Endothelial cell of umbilical vein (primary cell): ENCODE results near the gene LSM14B. TPM values are rescaled to one million over a fixed set of nuclear protein-coding genes. Genes with fewer than 3 reads are reported as not detected.

Experiments
- BruUV-seq: library from RNA; stranded (reverse); fragments of 400-500 nt; replicated peaks from 2 replicates; lab custom pipeline; 2021; lab: Mats Ljungman, UMichigan
- CTCF ChIA-PET: fragments of 300-600, 350-600 bp; sonication (Branson Sonifier 250); formaldehyde crosslinking; loops from one replicate; lab custom pipeline; 2021; ENCODE audit warnings: antibody characterized with exemption, inconsistent platforms; lab: Charles Lee
- POLR2A ChIA-PET: fragments of 300-600, 350-600 bp; sonication (Branson Sonifier 250); formaldehyde crosslinking; loops from one replicate; lab custom pipeline; 2021; ENCODE audit warnings: antibody characterized with exemption, inconsistent platforms; lab: Charles Lee
- DNase-seq: peaks from one replicate; pipeline ENCODE4 v3.0.0-alpha.2; 2011; ENCODE audit warnings: low read depth, low spot score
- FAIRE-seq: peaks from 2 replicates; lab custom pipeline; 2011; peaks lifted over from hg19 to GRCh38; lab: Jason Lieb, UNC
- H2AFZ ChIP-seq: 2 replicates; pipeline ENCODE4 v1.6.0; 2012; ENCODE audit warnings: low read depth, low read length, control low read depth, inconsistent platforms
- H3K27ac ChIP-seq: 2 replicates; pipeline ENCODE4 v1.5.1; 2011; ENCODE audit warnings: low read depth, mild to moderate bottlenecking, control low read depth, low read length, moderate library complexity; ENCODE audit not compliant: insufficient read depth
- H3K27me3 ChIP-seq, 2 experiments: 2 replicates each; pipeline versions ENCODE4 v1.6.0 to v1.6.1; 2011; ENCODE audit warnings: low read length in 2 of 2, mixed read lengths in 1 of 2; ENCODE audit not compliant: control insufficient read depth in 2 of 2, insufficient read depth in 2 of 2
- H3K36me3 ChIP-seq, 2 experiments: 2 replicates in 1 of 2; 3 replicates in 1 of 2; pipeline ENCODE4 v1.5.1; 2011; ENCODE audit warnings: low read length in 2 of 2, mild to moderate bottlenecking in 1 of 2, moderate library complexity in 1 of 2; ENCODE audit not compliant: control insufficient read depth in 2 of 2, insufficient read depth in 2 of 2; ENCODE audit errors: extremely low read depth in 1 of 2
- H3K4me1 ChIP-seq: 3 replicates; pipeline ENCODE4 v1.5.1; 2011; ENCODE audit warnings: mild to moderate bottlenecking, low read length; ENCODE audit not compliant: control insufficient read depth, insufficient read depth; ENCODE audit errors: extremely low read depth
- H3K4me2 ChIP-seq: 2 replicates; pipeline ENCODE4 v1.6.1; 2011; ENCODE audit warnings: low read length, control low read depth, mixed read lengths; ENCODE audit not compliant: insufficient read depth
- H3K4me3 ChIP-seq, 3 experiments: fragments of 200-600 bp in 1 of 3; sonication (generic), shearing (Covaris generic) in 1 of 3; replicated peaks in 1 of 3; 2 replicates each; pipeline ENCODE4 v1.5.1; 2011 to 2016; ENCODE audit warnings: control low read depth in 3 of 3, low read length in 3 of 3, mild to moderate bottlenecking in 2 of 3, inconsistent platforms in 1 of 3, low read depth in 1 of 3, moderate library complexity in 1 of 3; ENCODE audit not compliant: insufficient read depth in 1 of 3
- H3K79me2 ChIP-seq: 2 replicates; pipeline ENCODE4 v1.6.0; 2012; ENCODE audit warnings: low read length, inconsistent platforms; ENCODE audit not compliant: control insufficient read depth, insufficient read depth
- H3K9ac ChIP-seq: replicated peaks from 2 replicates; pipeline ENCODE3; 2011; ENCODE audit warnings: low read length, control low read depth; ENCODE audit not compliant: insufficient read depth; ENCODE audit errors: extremely low read depth
- H3K9me1 ChIP-seq: replicated peaks from 3 replicates; pipeline ENCODE4 v1.6.0; 2011; ENCODE audit warnings: mild to moderate bottlenecking, low read length; ENCODE audit not compliant: control insufficient read depth, insufficient read depth; ENCODE audit errors: extremely low read depth
- H3K9me3 ChIP-seq: replicated peaks from 2 replicates; pipeline ENCODE4 v1.5.1; 2012; ENCODE audit warnings: low read length, inconsistent platforms; ENCODE audit not compliant: control insufficient read depth, insufficient read depth
- H4K20me1 ChIP-seq: replicated peaks from 2 replicates; pipeline ENCODE3; 2011; ENCODE audit warnings: mild to moderate bottlenecking, low read length; ENCODE audit not compliant: control insufficient read depth, insufficient read depth; ENCODE audit errors: extremely low read depth
- CTCF ChIP-seq, 2 donors: IDR thresholded peaks; 1 replicate in 1 of 2; 2 replicates in 1 of 2; pipeline ENCODE4 v1.5.1; 2011; ENCODE audit warnings: low read length in 2 of 2, mild to moderate bottlenecking in 2 of 2, moderate library complexity in 2 of 2, control low read depth in 1 of 2, inconsistent platforms in 1 of 2, low read depth in 1 of 2; ENCODE audit not compliant: insufficient read depth in 1 of 2; ENCODE audit errors: extremely low read depth in 1 of 2
- EZH2 ChIP-seq: IDR thresholded peaks from 2 replicates; pipeline ENCODE4 v1.6.1; 2012; ENCODE audit warnings: borderline replicate concordance, low read depth, mild to moderate bottlenecking, moderate library complexity, low read length, inconsistent platforms; ENCODE audit not compliant: severe bottlenecking
- FOS ChIP-seq: IDR thresholded peaks from 2 replicates; pipeline ENCODE4 v1.6.1; 2011; ENCODE audit warnings: mild to moderate bottlenecking, low read length, moderate library complexity, borderline replicate concordance; ENCODE audit not compliant: insufficient read depth
- GATA2 ChIP-seq: IDR thresholded peaks from 2 replicates; pipeline ENCODE4 v1.7.0; 2011; ENCODE audit warnings: low read depth, mild to moderate bottlenecking, moderate library complexity, mixed read lengths, low read length; ENCODE audit not compliant: insufficient read length, insufficient read depth
- JUN ChIP-seq: IDR thresholded peaks from 2 replicates; pipeline ENCODE4 v1.6.1; 2011; ENCODE audit warnings: borderline replicate concordance, low read depth; ENCODE audit not compliant: insufficient read length, insufficient read depth
- MAX ChIP-seq: IDR thresholded peaks from 2 replicates; pipeline ENCODE4 v1.6.1; 2011; ENCODE audit not compliant: insufficient read depth, insufficient read length
- MYC ChIP-seq: IDR thresholded peaks from one replicate; pipeline ENCODE4 v1.6.1; 2011; ENCODE audit warnings: mild to moderate bottlenecking, low read depth, low read length
- POLR2A ChIP-seq: IDR thresholded peaks from 2 replicates; pipeline ENCODE4 v1.6.1; 2012; ENCODE audit warnings: low read depth, mild to moderate bottlenecking, control low read depth, low read length
- dilution Hi-C: fragments of 300-500 bp; cut with MboI; formaldehyde crosslinking; loops from one replicate; pipeline ENCODE4 v1.15.0; 2019; ENCODE audit warnings: low sequenced_read_pairs; ENCODE audit not compliant: extremely low pct_ligation_motif_present
- intact Hi-C: fragments of 100-400 bp; cut with micrococcal nuclease; formaldehyde crosslinking; loops from one replicate; pipeline ENCODE4 v1.10.0; 2022
- polyA plus RNA-seq, 4 experiments: library from polyadenylated mRNA; depleted of rRNA in 3 of 4; stranded (reverse) in 3 of 4; unstranded in 1 of 4; fragments of >200 nt; gene quantifications; 2 replicates each; pipeline versions ENCODE4 v1.2.1 to v1.2.3, GENCODE V29; 2011 to 2012; ENCODE audit warnings: missing spikeins in 1 of 4
- total RNA-seq: library from RNA; stranded (reverse); gene quantifications from 2 replicates; pipeline ENCODE4 v1.2.3, GENCODE V29; 2021

Gene LSM14B
- total and polyA plus RNA-seq, 2 donors (not counting 3 experiments of a cell fraction or from before 2014, with no cell fraction given) = 32.5 to 34.0 TPM

GRCh38 chr20:62155428-62156253 is 33.4 kb downstream of the LSM14B start:
- Histone ChIP-seq H3K9me3 (no peaks in the 10 kb centered on the region), H3K9me1 (no peaks in the 10 kb centered on the region), H3K36me3 (peaks cover 2 to 14% of the 10 kb centered on the region in 2 experiments), H4K20me1 (peaks cover 2% of the 10 kb centered on the region), H3K27ac (no peak overlapping the region), H3K9ac (no peak overlapping the region), H3K79me2 (peaks cover 70% of the 10 kb centered on the region), H3K4me3 (no peak overlapping the region), H3K4me1 (no peaks in the 10 kb centered on the region), H3K27me3 (no peaks in the 10 kb centered on the region), H3K4me2 (no peak overlapping the region), H2AFZ (no peak overlapping the region)
- FAIRE-seq = no peak
- dilution Hi-C loops (no loop called here), intact Hi-C loops (no loop called here)
- ChIA-PET CTCF (interaction anchor here (1.1 to 1.2 kb wide), 2 partner anchors 11 to 144 kb away, joined by 6 to 21 read pairs; no protein-coding TSS in a partner anchor), POLR2A (no interaction called here)
- no peak for TF ChIP-seq JUN
- no peak for TF ChIP-seq POLR2A
- TF ChIP-seq EZH2 = no peak
- DNase-seq = no peak
- no TSS peak for BruUV-seq

- Histone ChIP-seq H3K4me1 (no peaks in the 10 kb centered on the region), H4K20me1 (peaks cover 2% of the 10 kb centered on the region), H3K79me2 (peaks cover 65% of the 10 kb centered on the region), H3K4me3 (no peak overlapping the region), H3K9me1 (no peaks in the 10 kb centered on the region), H3K27me3 (no peaks in the 10 kb centered on the region), H3K9ac (no peak overlapping the region), H3K27ac (no peak overlapping the region), H3K4me2 (no peak overlapping the region), H3K36me3 (peaks cover 4 to 18% of the 10 kb centered on the region in 2 experiments), H2AFZ (no peak overlapping the region), H3K9me3 (no peaks in the 10 kb centered on the region)
- dilution Hi-C loops = no loop called here
- ChIA-PET POLR2A (no interaction called here), CTCF (interaction anchor here (0.7 to 1.2 kb wide), 5 partner anchors 11 to 145 kb away, joined by 3 to 21 read pairs (median 6); no protein-coding TSS in a partner anchor)
- DNase-seq = no peak
- no peak for FAIRE-seq
- BruUV-seq = no TSS peak
- TF ChIP-seq MYC (no peak), MAX (no peak), EZH2 (no peak), POLR2A (no peak), FOS (no peak), CTCF (IDR thresholded peaks at IDR 0.05; ENCODE audit: extremely low read depth in 1 of 2, insufficient read depth in 1 of 2, low read depth in 1 of 2, low read length in 2 of 2) (no peak), GATA2 (no peak)
- intact Hi-C loops = no loop called here
These were observed 33.9 kb downstream of the LSM14B start for GRCh38 chr20:62156254-62156556.
